GM12874 (cell line): ENCODE measurements around the gene LRRC63.

Experiments used
- TF ChIP-seq, protein P1 (sequence below): IDR thresholded peaks from 2 replicates; pipeline ENCODE4 v1.5.1; 2011; ENCODE audit warnings: low read depth, mild to moderate bottlenecking, control low read depth, low read length, moderate library complexity; ENCODE audit not compliant: insufficient read depth

The LRRC63 gene

DNA sequence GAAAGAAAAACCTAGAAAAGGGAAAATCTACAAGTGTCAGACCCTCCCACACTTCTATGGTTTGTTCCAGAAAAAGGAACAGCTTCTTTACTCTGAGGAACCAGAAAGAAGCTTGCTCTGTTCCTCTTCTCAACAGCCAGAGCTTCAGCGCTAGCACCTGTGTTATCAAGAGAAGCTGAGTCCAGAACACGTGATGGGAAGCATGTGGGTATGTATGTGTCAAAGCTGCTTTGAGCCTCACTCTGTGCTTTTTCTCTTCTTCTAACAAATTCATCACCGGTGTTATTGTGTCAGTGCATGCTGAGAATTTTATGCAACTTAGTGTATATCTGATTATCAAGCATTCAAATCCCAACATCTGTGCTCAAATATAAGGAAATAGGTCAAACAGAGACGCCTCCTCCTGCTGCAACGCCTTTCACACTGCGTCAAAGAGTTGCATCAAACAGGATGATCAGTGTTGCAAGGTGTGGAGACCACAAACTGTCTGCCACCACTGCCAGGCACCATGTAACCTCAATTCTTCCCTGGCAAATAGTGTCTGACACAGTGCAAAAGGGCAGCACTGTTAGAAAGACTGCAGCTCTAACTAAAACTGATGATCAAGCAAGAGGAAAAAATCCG, 83.9 kb downstream of the LRRC63 start:
- TF ChIP-seq, protein P1, sequence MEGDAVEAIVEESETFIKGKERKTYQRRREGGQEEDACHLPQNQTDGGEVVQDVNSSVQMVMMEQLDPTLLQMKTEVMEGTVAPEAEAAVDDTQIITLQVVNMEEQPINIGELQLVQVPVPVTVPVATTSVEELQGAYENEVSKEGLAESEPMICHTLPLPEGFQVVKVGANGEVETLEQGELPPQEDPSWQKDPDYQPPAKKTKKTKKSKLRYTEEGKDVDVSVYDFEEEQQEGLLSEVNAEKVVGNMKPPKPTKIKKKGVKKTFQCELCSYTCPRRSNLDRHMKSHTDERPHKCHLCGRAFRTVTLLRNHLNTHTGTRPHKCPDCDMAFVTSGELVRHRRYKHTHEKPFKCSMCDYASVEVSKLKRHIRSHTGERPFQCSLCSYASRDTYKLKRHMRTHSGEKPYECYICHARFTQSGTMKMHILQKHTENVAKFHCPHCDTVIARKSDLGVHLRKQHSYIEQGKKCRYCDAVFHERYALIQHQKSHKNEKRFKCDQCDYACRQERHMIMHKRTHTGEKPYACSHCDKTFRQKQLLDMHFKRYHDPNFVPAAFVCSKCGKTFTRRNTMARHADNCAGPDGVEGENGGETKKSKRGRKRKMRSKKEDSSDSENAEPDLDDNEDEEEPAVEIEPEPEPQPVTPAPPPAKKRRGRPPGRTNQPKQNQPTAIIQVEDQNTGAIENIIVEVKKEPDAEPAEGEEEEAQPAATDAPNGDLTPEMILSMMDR, result no peak

DNA sequence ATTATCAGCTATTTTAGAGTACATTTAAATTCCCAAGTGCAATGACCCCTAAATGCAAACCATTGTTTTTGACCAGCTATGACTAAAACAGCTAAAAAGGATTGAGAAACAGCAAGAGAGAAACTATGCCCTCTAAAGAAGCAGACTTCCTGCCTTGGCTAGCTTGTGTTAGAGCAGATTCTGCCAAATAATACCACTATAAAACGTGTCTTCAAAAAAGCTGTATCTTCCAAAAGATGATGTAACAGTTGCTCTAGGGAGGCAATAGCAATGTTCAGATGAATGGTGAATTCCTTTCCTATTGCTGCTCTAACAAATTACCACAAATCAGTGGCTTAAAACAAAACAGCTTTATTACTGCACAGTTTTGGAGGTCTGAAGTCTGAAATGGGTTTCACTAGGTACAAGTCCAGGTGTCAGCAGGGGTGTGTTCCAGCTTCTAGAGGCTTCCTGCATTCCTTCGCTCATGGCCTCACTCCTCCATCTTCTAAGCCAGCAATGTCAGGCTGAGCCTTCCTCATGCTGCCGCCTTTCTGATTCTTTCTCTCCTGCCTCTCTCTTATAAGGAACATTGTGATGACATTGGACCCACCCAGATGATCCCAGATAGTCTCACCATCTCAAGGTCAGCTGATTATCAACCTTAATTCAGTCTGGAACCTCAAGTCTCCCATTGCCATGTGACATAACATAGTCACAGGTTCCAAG, 84.5 kb downstream of the LRRC63 start:
- TF ChIP-seq, protein P1, result no peak

DNA sequence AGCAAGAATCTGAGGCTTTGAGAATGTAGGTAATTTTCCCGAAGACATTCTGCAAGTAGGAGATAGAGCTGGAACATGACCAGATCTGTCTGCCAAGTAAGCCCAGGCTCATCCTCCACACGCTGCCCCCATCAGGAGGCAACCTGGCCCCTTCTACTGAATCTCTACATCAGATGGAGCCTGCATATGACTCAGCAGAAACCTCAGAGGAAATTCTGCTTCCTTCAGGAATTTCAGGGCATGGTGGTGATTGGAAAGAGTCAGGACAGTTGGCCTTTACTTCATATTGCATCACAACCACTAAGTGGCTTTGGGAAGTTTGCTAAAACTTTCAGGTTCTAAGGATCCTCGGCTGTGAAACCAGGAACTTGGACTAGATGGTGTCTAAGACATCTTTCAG, 85.2 kb downstream of the LRRC63 start:
- TF ChIP-seq, protein P1, result no peak

DNA sequence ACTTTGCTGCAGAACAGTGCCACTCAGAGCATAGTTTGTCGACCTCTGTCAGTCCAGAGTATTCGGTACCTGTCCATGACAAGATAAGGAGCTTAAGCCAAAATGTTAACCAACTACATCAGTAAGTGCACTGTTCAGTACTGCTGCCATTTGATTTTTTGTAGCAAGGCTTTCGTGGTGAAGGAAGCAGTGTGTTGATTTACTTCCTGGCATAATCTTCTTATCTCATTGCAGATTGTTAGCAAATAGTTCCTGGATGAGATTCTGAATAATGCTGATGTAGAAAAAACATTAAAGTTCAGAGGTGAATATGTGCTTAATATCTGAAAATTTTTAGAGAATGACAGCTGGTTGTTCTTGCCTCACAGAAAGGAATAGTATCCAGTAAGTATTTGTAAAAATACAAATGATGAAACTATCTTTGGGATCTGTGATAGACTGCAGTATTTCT, 85.7 kb downstream of the LRRC63 start:
- TF ChIP-seq, protein P1, result no peak

DNA sequence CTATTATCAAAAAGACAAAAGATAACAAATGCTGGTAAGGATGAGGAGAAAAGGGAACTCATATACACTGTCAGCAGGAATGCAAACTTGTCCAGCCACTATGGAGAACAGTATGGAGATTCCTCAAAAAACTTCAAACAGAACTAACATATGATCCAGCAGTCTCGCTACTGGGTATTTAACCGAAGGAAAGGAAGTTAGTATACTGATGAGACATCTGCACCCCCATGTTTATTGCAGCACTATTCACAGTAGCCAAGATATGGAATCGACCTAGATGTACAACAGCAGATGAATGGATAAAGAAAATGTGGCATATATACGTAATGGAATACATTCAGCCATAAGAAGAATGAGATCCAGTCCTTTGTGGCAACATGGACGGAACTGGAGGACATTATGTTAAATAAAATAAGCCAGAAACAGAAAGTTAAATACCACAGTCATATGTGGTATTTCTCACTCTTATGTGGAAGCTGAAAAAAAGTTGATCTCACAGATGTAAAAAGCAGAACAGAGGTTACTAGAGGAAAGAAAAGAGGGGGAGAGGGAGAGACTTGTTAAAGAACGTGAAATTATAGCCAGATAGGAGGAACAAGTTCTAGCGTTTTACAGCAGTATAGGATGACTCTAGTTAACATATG, 92.1 kb downstream of the LRRC63 start:
- TF ChIP-seq, protein P1, result no peak

DNA sequence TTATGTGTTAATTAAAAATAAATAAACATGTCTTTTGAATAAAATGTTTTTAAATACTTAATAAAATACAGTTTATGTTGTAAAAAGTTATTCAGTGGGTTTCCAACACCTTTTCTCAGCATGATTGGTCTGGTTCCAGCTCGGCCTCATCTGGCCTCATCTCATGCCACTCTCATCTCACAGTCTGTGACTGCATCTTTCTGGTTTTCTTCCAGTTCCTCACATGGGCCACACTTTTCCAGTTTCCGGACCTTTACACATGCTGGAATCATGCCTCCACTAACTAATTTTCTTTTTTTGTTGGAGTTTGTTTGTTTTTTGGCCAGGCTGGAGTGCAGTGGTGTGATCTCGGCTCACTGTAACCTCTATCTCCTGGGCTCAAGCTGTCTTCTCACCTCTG, 92.8 kb downstream of the LRRC63 start:
- TF ChIP-seq, protein P1, result no peak

DNA sequence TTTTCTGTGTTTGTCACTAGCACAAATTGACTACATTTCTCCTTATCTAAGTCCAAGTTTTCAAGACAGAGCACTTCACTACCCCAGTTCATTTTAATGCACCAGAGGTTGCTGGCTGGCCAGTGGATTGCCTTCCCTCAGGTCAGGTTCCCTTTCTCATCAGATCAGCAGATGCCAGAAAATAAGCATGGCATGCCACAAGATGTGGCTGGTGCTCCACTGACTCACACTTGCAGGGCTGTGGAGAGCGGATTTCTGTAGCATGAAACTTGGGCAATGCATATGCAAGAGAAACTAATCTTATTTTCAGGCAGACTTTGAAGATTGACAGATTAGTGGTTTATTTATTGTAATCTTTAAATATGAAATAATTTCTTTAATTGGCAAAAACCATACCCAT, 95.8 kb downstream of the LRRC63 start:
- TF ChIP-seq, protein P1, result no peak
